HepG2 (cell line): ENCODE results near the gene DDX39B. TPM values are rescaled to one million over a fixed set of nuclear protein-coding genes. Genes with fewer than 3 reads are reported as not detected.
"Not testable (repeated sequence)": the region's sequence is repeated elsewhere in the genome, so short reads cannot be mapped to it uniquely, and the experiment has no call there.

Experiments
- ATAC-seq: fragments of 200-7000 bp; cut with Tn5 transposase; 3 replicates; pipeline ENCODE4 v1.9.1; 2020; ENCODE audit warnings: mild to moderate bottlenecking, moderate library complexity
- BruUV-seq: library from RNA; stranded (reverse); fragments of 400-500 nt; replicated peaks from 2 replicates; lab custom pipeline; 2021; lab: Mats Ljungman, UMichigan
- CTCF ChIA-PET: fragments of 300-600 bp; formaldehyde crosslinking; extraction: SDS; loops from one replicate; lab custom pipeline; 2021; ENCODE audit warnings: low total read pairs, inconsistent platforms, low intra/inter-chr PET ratio; lab: Yijun Ruan, JAX
- POLR2A ChIA-PET: fragments of 350-600 bp; sonication (Branson Sonifier 250); formaldehyde crosslinking; loops from one replicate; lab custom pipeline; 2020; ENCODE audit warnings: antibody characterized with exemption, inconsistent platforms; lab: Yijun Ruan, JAX
- DNase-seq: peaks from one replicate; pipeline ENCODE4 v3.0.0-alpha.2; 2015; ENCODE audit warnings: low spot score
- FAIRE-seq: peaks from 3 replicates; lab custom pipeline; 2011; peaks lifted over from hg19 to GRCh38; lab: Jason Lieb, UNC
- H2AFZ ChIP-seq: one replicate; pipeline ENCODE4 v1.6.1; 2011; ENCODE audit warnings: low read length, inconsistent platforms
- H3K27ac ChIP-seq: fragments of 300-600 bp; 3 replicates; pipeline ENCODE4 v1.8.0; 2011; ENCODE audit warnings: mixed run types, mild to moderate bottlenecking, mixed read lengths, low read length, inconsistent platforms; ENCODE audit not compliant: insufficient read depth; ENCODE audit errors: extremely low read length
- H3K27me3 ChIP-seq, 2 experiments: fragments of 200-600 bp in 1 of 2; 2 replicates in 1 of 2; 3 replicates in 1 of 2; pipeline versions ENCODE4 v1.6.0 to v1.8.0; 2011; ENCODE audit warnings: low read length in 2 of 2, mild to moderate bottlenecking in 2 of 2, moderate library complexity in 2 of 2, inconsistent platforms in 1 of 2; ENCODE audit not compliant: insufficient read depth in 2 of 2, control insufficient read depth in 1 of 2
- H3K36me3 ChIP-seq, 2 experiments: fragments of 200-600 bp in 1 of 2; replicated peaks in 1 of 2; 2 replicates in 1 of 2; 3 replicates in 1 of 2; pipeline versions ENCODE4 v1.5.1 to v1.8.0; 2011; ENCODE audit warnings: low read length in 2 of 2, inconsistent platforms in 1 of 2; ENCODE audit not compliant: insufficient read depth in 2 of 2, control insufficient read depth in 1 of 2
- H3K4me1 ChIP-seq: 2 replicates; pipeline ENCODE4 v1.5.1; 2012; ENCODE audit warnings: low read length, inconsistent platforms; ENCODE audit not compliant: insufficient read depth
- H3K4me2 ChIP-seq: 2 replicates; pipeline ENCODE4 v1.6.0; 2011; ENCODE audit warnings: low read depth, low read length, inconsistent platforms
- H3K4me3 ChIP-seq, 3 experiments: fragments of 200-600 bp in 1 of 3; sonication (generic), shearing (Covaris generic) in 1 of 3; replicated peaks in 1 of 3; 2 replicates each; pipeline ENCODE4 v1.5.1; 2011 to 2016; ENCODE audit warnings: low read length in 3 of 3, inconsistent platforms in 2 of 3, low read depth in 2 of 3, mild to moderate bottlenecking in 2 of 3, control low read depth in 1 of 3, mixed read lengths in 1 of 3; ENCODE audit not compliant: insufficient read depth in 1 of 3
- H3K79me2 ChIP-seq: one replicate; pipeline ENCODE4 v1.6.1; 2011; ENCODE audit warnings: low read length, inconsistent platforms; ENCODE audit not compliant: insufficient read depth
- H3K9ac ChIP-seq: 2 replicates; pipeline ENCODE4 v1.6.0; 2011; ENCODE audit warnings: mild to moderate bottlenecking, low read depth, low read length, inconsistent platforms; ENCODE audit not compliant: insufficient read depth
- H3K9me3 ChIP-seq: 2 replicates; pipeline ENCODE4 v1.5.1; 2012; ENCODE audit warnings: mild to moderate bottlenecking, low read length
- H4K20me1 ChIP-seq: 2 replicates; pipeline ENCODE4 v1.6.0; 2011; ENCODE audit warnings: inconsistent platforms, mild to moderate bottlenecking, low read length, moderate library complexity; ENCODE audit not compliant: insufficient read depth
- GATA4 ChIP-seq: sonication (generic); IDR thresholded peaks from 2 replicates; pipeline ENCODE4 v1.6.1; 2016; ENCODE audit warnings: antibody characterized with exemption, low read depth, borderline replicate concordance
- GLMP ChIP-seq: sonication (generic); formaldehyde crosslinking; IDR thresholded peaks from 2 replicates; pipeline ENCODE4 v1.9.0; 2021; ENCODE audit warnings: missing genetic modification reagents, mild to moderate bottlenecking, borderline replicate concordance
- REL ChIP-seq: sonication (generic); formaldehyde crosslinking; conservative IDR thresholded peaks from 2 replicates; pipeline ENCODE4 v1.8.0; 2022; ENCODE audit warnings: mild to moderate bottlenecking, missing genetic modification reagents, moderate library complexity
- RFX5 ChIP-seq: IDR thresholded peaks from 2 replicates; pipeline ENCODE4 v1.6.1; 2011; ENCODE audit warnings: low read depth, low read length, improper control_type of control experiment
- RXRB ChIP-seq: IDR thresholded peaks from 2 replicates; pipeline ENCODE4 v1.6.1; 2016; ENCODE audit warnings: borderline replicate concordance, missing genetic modification reagents, missing compliant biosample characterization
- SRF ChIP-seq: IDR thresholded peaks from 2 replicates; pipeline ENCODE4 v1.6.1; 2011; ENCODE audit warnings: mild to moderate bottlenecking, low read depth, low read length, moderate library complexity
- ZNF121 ChIP-seq: sonication (generic); formaldehyde crosslinking; IDR thresholded peaks from 2 replicates; pipeline ENCODE4 v1.5.0; 2020; ENCODE audit warnings: mild to moderate bottlenecking, missing genetic modification reagents
- ZNF263 ChIP-seq: sonication (generic); formaldehyde crosslinking; IDR thresholded peaks from 2 replicates; pipeline ENCODE4 v1.4.0; 2020; ENCODE audit warnings: missing genetic modification reagents
- ZNF747 ChIP-seq: sonication (generic); formaldehyde crosslinking; IDR thresholded peaks from 2 replicates; pipeline ENCODE4 v1.8.1; 2023; ENCODE audit warnings: missing genetic modification reagents, mild to moderate bottlenecking, borderline replicate concordance
- WGBS: methylation state at CpG from one replicate; pipeline ENCODE4 v1.1.6; 2017; ENCODE audit warnings: low lambda C conversion rate; 5-methylcytosine and 5-hydroxymethylcytosine counted together
- in situ Hi-C: cut with HindIII; loops from 2 replicates; pipeline ENCODE4 v1.10.0; 2017; ENCODE audit warnings: low pct_unique_long_range_greater_than_20kb; ENCODE audit not compliant: extremely low pct_ligation_motif_present
- intact Hi-C: fragments of 100-400 bp; cut with micrococcal nuclease; formaldehyde crosslinking; loops from one replicate; pipeline ENCODE4 v1.10.0; 2022; ENCODE audit not compliant: unreplicated experiment
- polyA plus RNA-seq, 8 experiments: library from polyadenylated mRNA; depleted of rRNA in 3 of 8; stranded (reverse) in 7 of 8; unstranded in 1 of 8; fragments of >200 nt; fragmentation: Illumina TruSeq in 4 of 8; extraction: Trizol in 4 of 8; gene quantifications; 2 replicates each; pipeline versions ENCODE4 v1.2.1 to v1.2.3, GENCODE V29; 2011 to 2016; ENCODE audit warnings: low read depth in 4 of 8, missing spikeins in 1 of 8, mixed read lengths in 1 of 8; ENCODE audit not compliant: insufficient read depth in 1 of 8
- total RNA-seq, 5 experiments: library from RNA; depleted of rRNA; stranded (reverse); fragments of >200 nt; fragmentation: Illumina TruSeq; extraction: Trizol; gene quantifications; 2 replicates each; pipeline ENCODE4 v1.2.3, GENCODE V29; 2016; ENCODE audit warnings: low read depth in 1 of 5

DDX39B gene
- total and polyA plus RNA-seq, 2 of the 13 experiments (the other 11 are each of a cell fraction or from before 2014, with no cell fraction given), result 570 to 678 TPM

GRCh38 chr6:31541658-31542521 is at the start of gene DDX39B (continued):
- TF ChIP-seq ZNF263 (CRISPR knock-in tag) (peak; percentile 84), RXRB (CRISPR knock-in tag) (peak; percentile 81), GATA4 (peak; percentile 50; the same call in 1 of the 2 replicates), SRF (peak; percentile 19; the same call in 1 of the 2 replicates), RFX5 (peak; percentile 20; the same call in 1 of the 2 replicates), GLMP (CRISPR knock-in tag) (no peak), REL (CRISPR knock-in tag) (peak; percentile 69; the same call in 1 of the 2 replicates), ZNF747 (CRISPR knock-in tag) (peak; percentile 76)

GRCh38 chr6:31590691-31591090 is 48.9 kb upstream of the DDX39B start:
- CTCF ChIA-PET, in situ Hi-C loops: not testable (repeated sequence)

More at GRCh38 chr6:31590691-31591090, 48.9 kb upstream of the DDX39B start:
- H3K27me3 ChIP-seq, result peaks cover 7 to 36% of the 10 kb centered on the region in 2 experiments; a peak in 4 of 5 replicates
- H3K4me2 ChIP-seq, POLR2A ChIA-PET, H3K9ac ChIP-seq, H3K9me3 ChIP-seq, H3K36me3 ChIP-seq, H3K79me2 ChIP-seq, H3K4me3 ChIP-seq, H3K4me1 ChIP-seq, FAIRE-seq, H4K20me1 ChIP-seq, ATAC-seq, H2AFZ ChIP-seq, DNase-seq, H3K27ac ChIP-seq, BruUV-seq: not testable (repeated sequence)
- peak; percentile 47; the same call in 1 of the 2 replicates for TF ChIP-seq ZNF121 (CRISPR knock-in tag)
- intact Hi-C loops, result loop anchor here (5.0 kb wide), 1 partner anchor 273 kb away; no protein-coding TSS in a partner anchor
- 45% methylated on average over 5 of the region's 5 CpGs for WGBS
